Aortic smooth muscle cell (primary cell): Measurements from ENCODE around the gene DISP1. TPM values are rescaled to one million over a fixed set of nuclear protein-coding genes. Genes with fewer than 3 reads are reported as not detected.

Source experiments
- total RNA-seq: library from RNA; depleted of rRNA; stranded (reverse); fragments of >200 nt; gene quantifications from 2 replicates; pipeline ENCODE4 v1.2.3, GENCODE V29; 2014

Gene DISP1
- total RNA-seq = 4.0 and 5.5 TPM in 2 replicates

GRCh38 chr1:222814536-222815439 lies at the start of gene DISP1:
Gene DISP1 (plus strand): TSS chr1:222815039. CDS start chr1:222942824, 127,785 bp downstream.

Other genes starting within 250 kb of the DISP1 start
- 5.0 and 7.4 TPM in 2 replicates for gene TAF1A, start 225.1 kb upstream of the DISP1 start, total RNA-seq
- 58.3 and 73.6 TPM in 2 replicates for gene MIA3, start 196.9 kb upstream of the DISP1 start, total RNA-seq
- 51.4 and 57.8 TPM in 2 replicates for gene AIDA, start 102.5 kb upstream of the DISP1 start, total RNA-seq
- 38.2 and 50.6 TPM in 2 replicates for gene BROX, start 102.5 kb upstream of the DISP1 start, total RNA-seq
- not detected in 2 replicates for gene FAM177B, start 77.8 kb upstream of the DISP1 start, total RNA-seq